HCT116 (cell line): Measurements from ENCODE around the gene FAM221B. TPM values are rescaled to one million over a fixed set of nuclear protein-coding genes. Genes with fewer than 3 reads are reported as not detected.
A peak's percentile ranks its signal among the peaks of the same experiment; 100 is the strongest.

Source experiments
- ATAC-seq: fragments of 200-7000 bp; cut with Tn5 transposase; 2 replicates; pipeline ENCODE4 v1.9.1; 2020; ENCODE audit warnings: mild to moderate bottlenecking, moderate library complexity
- BruUV-seq: library from RNA; stranded (reverse); fragments of 400-500 nt; replicated peaks from 2 replicates; lab custom pipeline; 2021; lab: Mats Ljungman, UMichigan
- CTCF ChIA-PET: fragments of 300-600 bp; sonication (Branson Sonifier 250); formaldehyde crosslinking; loops from one replicate; lab custom pipeline; 2021; ENCODE audit warnings: antibody characterized with exemption; lab: Charles Lee
- POLR2A ChIA-PET: fragments of 300-600, 350-600 bp; sonication (Branson Sonifier 250); formaldehyde crosslinking; loops from one replicate; lab custom pipeline; 2021; ENCODE audit warnings: antibody characterized with exemption; lab: Charles Lee
- RAD21 ChIA-PET, 2 experiments: fragments of 300-600 bp; sonication (Branson Sonifier 250); formaldehyde crosslinking; loops; one replicate each; lab custom pipeline; 2023; ENCODE audit warnings: low total read pairs in 2 of 2; ENCODE audit not compliant: uncharacterized antibody in 2 of 2, unreplicated experiment in 2 of 2, low non-redundant PET in 1 of 2; lab: Charles Lee
- DNase-seq: peaks from one replicate; pipeline ENCODE4 v3.0.0-alpha.2; 2010; ENCODE audit warnings: low read depth, low spot score
- H2AFZ ChIP-seq: fragments of 200-600 bp; shearing (Covaris generic), sonication (generic); 2 replicates; pipeline ENCODE4 v1.6.1; 2017; ENCODE audit warnings: low read depth, mixed run types, mixed read lengths, antibody characterized with exemption, low read length; ENCODE audit not compliant: poor library complexity, severe bottlenecking
- H3K27ac ChIP-seq: 2 replicates; pipeline ENCODE4 v1.5.1; 2012; ENCODE audit warnings: low read depth, low read length
- H3K27me3 ChIP-seq: fragments of 200-600 bp; sonication (generic); 2 replicates; pipeline ENCODE4 v1.6.1; 2016; ENCODE audit warnings: mixed run types, low read length, mixed read lengths; ENCODE audit not compliant: insufficient read depth
- H3K36me3 ChIP-seq, 2 experiments: fragments of 200-500 bp in 1 of 2; fragments of 200-600 bp in 1 of 2; sonication (Bioruptor generic) in 1 of 2; sonication (generic) in 1 of 2; 2 replicates each; pipeline versions ENCODE4 v1.5.1 to v1.6.1; 2014 to 2016; ENCODE audit warnings: low read length in 2 of 2, inconsistent platforms in 1 of 2, mixed read lengths in 1 of 2, mixed run types in 1 of 2; ENCODE audit not compliant: insufficient read depth in 2 of 2, control insufficient read depth in 1 of 2
- H3K4me1 ChIP-seq, 2 experiments: fragments of 200-600 bp in 1 of 2; sonication (generic) in 1 of 2; 2 replicates each; pipeline versions ENCODE4 v1.5.1 to v1.6.1; 2012 to 2017; ENCODE audit warnings: low read length in 2 of 2, inconsistent platforms in 1 of 2, mild to moderate bottlenecking in 1 of 2, mixed read lengths in 1 of 2, mixed run types in 1 of 2, moderate library complexity in 1 of 2; ENCODE audit not compliant: insufficient read depth in 2 of 2, control insufficient read depth in 1 of 2
- H3K4me2 ChIP-seq: fragments of 200-600 bp; sonication (generic); 2 replicates; pipeline ENCODE4 v1.6.1; 2017; ENCODE audit warnings: mixed run types, low read length, mixed read lengths
- H3K4me3 ChIP-seq, 2 experiments: fragments of 200-600 bp in 1 of 2; sonication (generic) in 1 of 2; replicated peaks in 1 of 2; 2 replicates each; pipeline ENCODE4 v1.5.1; 2011 to 2016; ENCODE audit warnings: low read length in 2 of 2, control low read depth in 1 of 2, low read depth in 1 of 2, mild to moderate bottlenecking in 1 of 2, mixed read lengths in 1 of 2, mixed run types in 1 of 2
- H3K79me2 ChIP-seq: fragments of 200-600 bp; sonication (generic); 2 replicates; pipeline ENCODE4 v1.6.1; 2017; ENCODE audit warnings: mild to moderate bottlenecking, mixed run types, low read length, moderate library complexity, mixed read lengths; ENCODE audit not compliant: insufficient read depth
- H3K9ac ChIP-seq: fragments of 200-600 bp; sonication (generic); 2 replicates; pipeline ENCODE4 v1.6.1; 2016; ENCODE audit warnings: low read length, mixed read lengths
- H3K9me2 ChIP-seq: fragments of 200-600 bp; sonication (generic), shearing (Covaris generic); 2 replicates; pipeline ENCODE4 v1.6.1; 2017; ENCODE audit warnings: mixed run types, mild to moderate bottlenecking, moderate library complexity; ENCODE audit not compliant: insufficient read depth
- H3K9me3 ChIP-seq, 2 experiments: fragments of 200-500 bp in 1 of 2; fragments of 200-600 bp in 1 of 2; sonication (Bioruptor generic) in 1 of 2; sonication (generic) in 1 of 2; 2 replicates each; pipeline ENCODE4 v1.6.1; 2014 to 2017; ENCODE audit warnings: low read length in 2 of 2, mixed read lengths in 2 of 2, inconsistent platforms in 1 of 2, low read depth in 1 of 2, mild to moderate bottlenecking in 1 of 2, mixed run types in 1 of 2, moderate library complexity in 1 of 2; ENCODE audit not compliant: control insufficient read depth in 1 of 2, insufficient read depth in 1 of 2
- H4K20me1 ChIP-seq: fragments of 200-600 bp; sonication (generic), shearing (Covaris generic); 2 replicates; pipeline ENCODE4 v1.6.1; 2017; ENCODE audit warnings: mixed run types, mild to moderate bottlenecking, moderate library complexity; ENCODE audit not compliant: insufficient read depth
- CBX3 ChIP-seq: IDR thresholded peaks from 2 replicates; pipeline ENCODE4 v1.6.1; 2012; ENCODE audit warnings: low read depth
- EZH2 ChIP-seq: fragments of 200-600 bp; sonication (generic); IDR thresholded peaks from 2 replicates; pipeline ENCODE4 v1.6.1; 2017; ENCODE audit warnings: antibody characterized with exemption, mixed run types
- POLR2A ChIP-seq: IDR thresholded peaks from 2 replicates; pipeline ENCODE4 v1.7.0; 2011; ENCODE audit warnings: borderline replicate concordance; ENCODE audit not compliant: insufficient read depth, insufficient read length; ENCODE audit errors: extremely low read depth
- YY1 ChIP-seq: IDR thresholded peaks from 2 replicates; pipeline ENCODE4 v1.6.1; 2011; ENCODE audit warnings: low read length, low read depth, moderate library complexity, mild to moderate bottlenecking; ENCODE audit not compliant: insufficient replicate concordance; ENCODE audit errors: extremely low read depth
- ZFX ChIP-seq: fragments of 450-650 bp; IDR thresholded peaks from 2 replicates; pipeline ENCODE4 v1.6.1; 2017
- intact Hi-C: fragments of 100-400 bp; cut with micrococcal nuclease; formaldehyde crosslinking; loops from 2 replicates; pipeline ENCODE4 v1.10.0; 2022
- total RNA-seq: library from RNA; stranded (reverse); gene quantifications from one replicate; pipeline ENCODE4 v1.2.1, GENCODE V29; 2021; ENCODE audit not compliant: unreplicated experiment
- TF ChIP-seq, protein P1 (sequence below): IDR thresholded peaks from 2 replicates; pipeline ENCODE4 v1.6.1; 2011; ENCODE audit warnings: mild to moderate bottlenecking, low read length, moderate library complexity; ENCODE audit not compliant: insufficient replicate concordance; ENCODE audit errors: extremely low read depth

The FAM221B gene
- total RNA-seq, 1 experiment from 2014 or later = not detected

DNA sequence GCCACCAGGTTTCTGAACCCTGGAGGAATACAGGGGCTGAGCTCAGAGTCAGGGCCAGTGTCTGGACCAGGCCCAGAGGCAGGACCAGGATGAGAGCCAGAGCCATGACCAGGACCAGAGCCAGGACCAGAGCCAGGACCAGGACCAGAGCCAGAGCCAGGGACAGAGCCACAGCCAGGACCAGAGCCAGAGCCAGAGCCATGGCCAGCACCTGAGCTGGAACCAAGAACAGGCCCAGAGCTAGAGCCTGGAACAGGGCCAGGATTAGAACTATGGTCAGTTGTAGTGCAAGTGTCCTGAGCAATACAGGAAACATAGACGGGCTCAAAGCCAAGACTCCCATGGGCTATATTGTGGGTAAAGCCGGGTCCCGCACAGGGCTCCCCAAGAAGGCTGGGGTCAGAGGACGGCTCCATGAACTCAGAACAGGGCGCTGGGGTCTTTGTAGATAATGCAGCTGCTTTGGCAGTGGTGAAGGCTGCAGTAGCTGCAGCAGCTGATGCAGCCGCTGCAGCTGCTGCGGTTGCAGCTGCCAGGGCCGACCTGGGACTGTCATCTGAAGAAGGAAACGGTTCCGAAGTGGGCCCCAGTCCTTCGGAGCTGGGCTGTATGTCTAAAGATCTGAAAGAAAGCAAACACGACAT is 17.0 kb downstream of the FAM221B start:
- RAD21 ChIA-PET = no interaction called here
- no peak overlapping the region for H3K27ac ChIP-seq
- no peak overlapping the region for H2AFZ ChIP-seq
- H4K20me1 ChIP-seq = no peaks in the 10 kb centered on the region
- intact Hi-C loops = loop anchor here (2.0 kb wide), 1 partner anchor 61 kb away; no protein-coding TSS in a partner anchor
- peaks cover 0 to 3% of the 10 kb centered on the region in 2 experiments; a peak in 2 of 4 replicates for H3K36me3 ChIP-seq
- H3K9me3 ChIP-seq = no peaks in the 10 kb centered on the region
- CTCF ChIA-PET = interaction anchor here (1.1 to 1.2 kb wide), 2 partner anchors 15 to 115 kb away, joined by 3 read pairs; no protein-coding TSS in a partner anchor
- TF ChIP-seq YY1 = no peak
- TF ChIP-seq, all 23 proteins: peak for 0
- H3K9me2 ChIP-seq = no peaks in the 10 kb centered on the region
- no peak overlapping the region for H3K4me3 ChIP-seq
- DNase-seq (no peak), ATAC-seq (no peak)
- POLR2A ChIA-PET = no interaction called here
- peak overlapping the region; percentile 33 for H3K4me2 ChIP-seq
- no TSS peak for BruUV-seq
- H3K27me3 ChIP-seq = no peaks in the 10 kb centered on the region
- peaks cover 7 to 17% of the 10 kb centered on the region in 2 experiments; a peak in 3 of 4 replicates for H3K4me1 ChIP-seq
- H3K9ac ChIP-seq = no peak overlapping the region
- no peaks in the 10 kb centered on the region for H3K79me2 ChIP-seq

DNA sequence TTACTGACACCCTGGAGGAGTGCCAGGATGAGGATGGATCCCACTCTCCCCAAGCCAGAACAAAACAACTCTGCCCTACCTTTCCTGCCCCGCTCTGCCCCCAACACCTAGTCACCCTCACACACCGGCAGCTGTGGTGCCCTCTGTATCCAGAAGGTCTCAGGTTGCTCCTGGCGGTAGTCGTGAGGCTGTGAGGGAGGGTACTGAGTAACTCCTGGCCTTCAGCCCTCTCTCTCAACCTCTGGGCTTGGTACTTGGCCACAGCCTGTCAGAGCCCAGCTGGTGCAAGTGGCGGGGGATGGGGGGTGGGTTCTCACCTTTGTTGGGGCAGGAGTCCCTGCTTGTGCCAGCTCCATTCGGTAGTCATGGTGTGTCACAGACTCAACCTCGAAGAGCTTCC is 18.4 kb downstream of the FAM221B start:
- no peaks in the 10 kb centered on the region for H3K9me2 ChIP-seq
- intact Hi-C loops = no loop called here
- H3K4me3 ChIP-seq = no peak overlapping the region
- peaks cover 7 to 14% of the 10 kb centered on the region in 2 experiments; a peak in 3 of 4 replicates for H3K4me1 ChIP-seq
- no peaks in the 10 kb centered on the region for H3K79me2 ChIP-seq
- no peak overlapping the region for H2AFZ ChIP-seq
- no peak for TF ChIP-seq POLR2A
- TF ChIP-seq, protein P1, sequence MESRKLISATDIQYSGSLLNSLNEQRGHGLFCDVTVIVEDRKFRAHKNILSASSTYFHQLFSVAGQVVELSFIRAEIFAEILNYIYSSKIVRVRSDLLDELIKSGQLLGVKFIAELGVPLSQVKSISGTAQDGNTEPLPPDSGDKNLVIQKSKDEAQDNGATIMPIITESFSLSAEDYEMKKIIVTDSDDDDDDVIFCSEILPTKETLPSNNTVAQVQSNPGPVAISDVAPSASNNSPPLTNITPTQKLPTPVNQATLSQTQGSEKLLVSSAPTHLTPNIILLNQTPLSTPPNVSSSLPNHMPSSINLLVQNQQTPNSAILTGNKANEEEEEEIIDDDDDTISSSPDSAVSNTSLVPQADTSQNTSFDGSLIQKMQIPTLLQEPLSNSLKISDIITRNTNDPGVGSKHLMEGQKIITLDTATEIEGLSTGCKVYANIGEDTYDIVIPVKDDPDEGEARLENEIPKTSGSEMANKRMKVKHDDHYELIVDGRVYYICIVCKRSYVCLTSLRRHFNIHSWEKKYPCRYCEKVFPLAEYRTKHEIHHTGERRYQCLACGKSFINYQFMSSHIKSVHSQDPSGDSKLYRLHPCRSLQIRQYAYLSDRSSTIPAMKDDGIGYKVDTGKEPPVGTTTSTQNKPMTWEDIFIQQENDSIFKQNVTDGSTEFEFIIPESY = no peak
- no peak for TF ChIP-seq CBX3
- TF ChIP-seq ZFX = no peak
- TF ChIP-seq EZH2 = no peak
- no peaks in the 10 kb centered on the region for H3K27me3 ChIP-seq
- ATAC-seq = no peak
- H3K36me3 ChIP-seq = peaks cover 0 to 3% of the 10 kb centered on the region in 2 experiments; a peak in 2 of 4 replicates
- ChIA-PET POLR2A (no interaction called here), CTCF (no interaction called here), RAD21 (no interaction called here)
- no peak for DNase-seq
- no TSS peak for BruUV-seq
- H4K20me1 ChIP-seq = no peaks in the 10 kb centered on the region
- no peaks in the 10 kb centered on the region for H3K9me3 ChIP-seq
- no peak overlapping the region for H3K4me2 ChIP-seq
- no peak overlapping the region for H3K9ac ChIP-seq
- H3K27ac ChIP-seq = no peak overlapping the region
